Lower leg skin (tissue), 4 donors: ENCODE data around the gene CLN6. TPM values are rescaled to one million over a fixed set of nuclear protein-coding genes. Genes with fewer than 3 reads are reported as not detected.
"Not testable (repeated sequence)": the region's sequence is repeated elsewhere in the genome, so short reads cannot be mapped to it uniquely, and the experiment has no call there.

Experiments used
- DNase-seq, 2 donors: peaks; one replicate each; pipeline ENCODE4 v3.0.0-alpha.2; 2019; ENCODE audit warnings: low spot score in 2 of 2
- H3K4me3 ChIP-seq: fragments of 200-600 bp; sonication (generic); 2 replicates; pipeline ENCODE4 v1.5.1; 2017; ENCODE audit warnings: mild to moderate bottlenecking, low read depth; ENCODE audit not compliant: poor library complexity, severe bottlenecking
- CTCF ChIP-seq, 3 donors: fragments of 450-650 bp; IDR thresholded peaks; one replicate each; pipeline ENCODE4 v1.5.1; 2016; ENCODE audit warnings: antibody characterized with exemption in 3 of 3, mild to moderate bottlenecking in 3 of 3, moderate library complexity in 2 of 3
- POLR2A ChIP-seq, 2 donors: fragments of 450-650 bp; IDR thresholded peaks; one replicate each; pipeline ENCODE4 v1.6.1; 2016 to 2017; ENCODE audit warnings: antibody characterized with exemption in 2 of 2, mild to moderate bottlenecking in 1 of 2, moderate library complexity in 1 of 2
- WGBS, 2 donors: methylation state at CpG; one replicate each; pipeline ENCODE4 v1.1.5; 2018; 5-methylcytosine and 5-hydroxymethylcytosine counted together
- intact Hi-C: fragments of 100-400 bp; cut with DNase I; formaldehyde crosslinking; loops from one replicate; pipeline ENCODE4 v1.15.0; 2023; ENCODE audit warnings: low total_unique reads
- total RNA-seq, 4 donors: library from RNA; depleted of rRNA; stranded (reverse); fragments of >200 nt; gene quantifications; one replicate each; pipeline ENCODE4 v1.1.0, GENCODE V29; 2016

Gene CLN6
- total RNA-seq, 4 donors from 2014 or later, result 9.9 to 22.5 (median 15.1) TPM

GRCh38 chr15:68228971-68229385, 550 bp downstream of the CLN6 start:
- TF ChIP-seq POLR2A (IDR thresholded peaks at IDR 0.05), result no peak
- no peak for TF ChIP-seq CTCF (IDR thresholded peaks at IDR 0.05)
- DNase-seq, result peak; percentile 13 to 91
- H3K4me3 ChIP-seq, result peak overlapping the region; percentile 78
- WGBS, 2 donors, result 0% methylated on average over 15 to 19 of the region's 39 CpGs
- intact Hi-C loops, result no loop called here

- H3K4me3 ChIP-seq, result peak overlapping the region; percentile 78
- WGBS, 2 donors, result 35 to 38% methylated on average over 25 of the region's 25 CpGs
- peak; percentile 14 to 78 for DNase-seq
- intact Hi-C loops, result no loop called here
- TF ChIP-seq POLR2A (IDR thresholded peaks at IDR 0.05) (no peak), CTCF (IDR thresholded peaks at IDR 0.05) (no peak)
Measured at GRCh38 chr15:68228143-68228970, 1.2 kb downstream of the CLN6 start.

GRCh38 chr15:68227643-68228142, 1.8 kb downstream of the CLN6 start:
- TF ChIP-seq CTCF (IDR thresholded peaks at IDR 0.05), result no peak
- no peak for TF ChIP-seq POLR2A (IDR thresholded peaks at IDR 0.05)
- H3K4me3 ChIP-seq, result no peak overlapping the region
- DNase-seq, result peak in 1 of 2 donors; percentile 13
- 82 to 83% methylated on average over 9 of the region's 9 CpGs for WGBS, 2 donors
- intact Hi-C loops, result no loop called here

- WGBS, 2 donors, result 94 to 96% methylated on average over 4 of the region's 4 CpGs
- H3K4me3 ChIP-seq, intact Hi-C loops: not testable (repeated sequence)
- peak in 1 of 2 donors; percentile 64 for DNase-seq
Measured at GRCh38 chr15:68225442-68225841, 4.1 kb downstream of the CLN6 start.

- 80 to 83% methylated on average over 3 of the region's 3 CpGs for WGBS, 2 donors
- TF ChIP-seq POLR2A (IDR thresholded peaks at IDR 0.05) (no peak), CTCF (IDR thresholded peaks at IDR 0.05) (no peak)
- H3K4me3 ChIP-seq, result no peak overlapping the region
- peak in 1 of 2 donors; percentile 53 for DNase-seq
- intact Hi-C loops, result no loop called here
Measured at GRCh38 chr15:68224546-68225250, 4.8 kb downstream of the CLN6 start.

GRCh38 chr15:68224108-68224507, 5.4 kb downstream of the CLN6 start:
- peak in 1 of 2 donors; percentile 31 for DNase-seq
- no peak overlapping the region for H3K4me3 ChIP-seq
- WGBS, 2 donors, result 65 to 77% methylated on average over 3 of the region's 3 CpGs
- intact Hi-C loops, result no loop called here
- TF ChIP-seq CTCF (IDR thresholded peaks at IDR 0.05) (no peak), POLR2A (IDR thresholded peaks at IDR 0.05) (no peak)
